Endothelial cell of umbilical vein (primary cell): ENCODE results near the gene KCNQ1OT1. TPM values are rescaled to one million over a fixed set of nuclear protein-coding genes. Genes with fewer than 3 reads are reported as not detected.

Source experiments
- BruUV-seq: library from RNA; stranded (reverse); fragments of 400-500 nt; replicated peaks from 2 replicates; lab custom pipeline; 2021; lab: Mats Ljungman, UMichigan
- CTCF ChIA-PET: fragments of 300-600, 350-600 bp; sonication (Branson Sonifier 250); formaldehyde crosslinking; loops from one replicate; lab custom pipeline; 2021; ENCODE audit warnings: antibody characterized with exemption, inconsistent platforms; lab: Charles Lee
- POLR2A ChIA-PET: fragments of 300-600, 350-600 bp; sonication (Branson Sonifier 250); formaldehyde crosslinking; loops from one replicate; lab custom pipeline; 2021; ENCODE audit warnings: antibody characterized with exemption, inconsistent platforms; lab: Charles Lee
- DNase-seq: peaks from one replicate; pipeline ENCODE4 v3.0.0-alpha.2; 2011; ENCODE audit warnings: low read depth, low spot score
- FAIRE-seq: peaks from 2 replicates; lab custom pipeline; 2011; peaks lifted over from hg19 to GRCh38; lab: Jason Lieb, UNC
- H2AFZ ChIP-seq: 2 replicates; pipeline ENCODE4 v1.6.0; 2012; ENCODE audit warnings: low read depth, low read length, control low read depth, inconsistent platforms
- H3K27ac ChIP-seq: 2 replicates; pipeline ENCODE4 v1.5.1; 2011; ENCODE audit warnings: low read depth, mild to moderate bottlenecking, control low read depth, low read length, moderate library complexity; ENCODE audit not compliant: insufficient read depth
- H3K27me3 ChIP-seq, 2 experiments: 2 replicates each; pipeline versions ENCODE4 v1.6.0 to v1.6.1; 2011; ENCODE audit warnings: low read length in 2 of 2, mixed read lengths in 1 of 2; ENCODE audit not compliant: control insufficient read depth in 2 of 2, insufficient read depth in 2 of 2
- H3K36me3 ChIP-seq, 2 experiments: 2 replicates in 1 of 2; 3 replicates in 1 of 2; pipeline ENCODE4 v1.5.1; 2011; ENCODE audit warnings: low read length in 2 of 2, mild to moderate bottlenecking in 1 of 2, moderate library complexity in 1 of 2; ENCODE audit not compliant: control insufficient read depth in 2 of 2, insufficient read depth in 2 of 2; ENCODE audit errors: extremely low read depth in 1 of 2
- H3K4me1 ChIP-seq: 3 replicates; pipeline ENCODE4 v1.5.1; 2011; ENCODE audit warnings: mild to moderate bottlenecking, low read length; ENCODE audit not compliant: control insufficient read depth, insufficient read depth; ENCODE audit errors: extremely low read depth
- H3K4me2 ChIP-seq: 2 replicates; pipeline ENCODE4 v1.6.1; 2011; ENCODE audit warnings: low read length, control low read depth, mixed read lengths; ENCODE audit not compliant: insufficient read depth
- H3K4me3 ChIP-seq, 3 experiments: fragments of 200-600 bp in 1 of 3; sonication (generic), shearing (Covaris generic) in 1 of 3; replicated peaks in 1 of 3; 2 replicates each; pipeline ENCODE4 v1.5.1; 2011 to 2016; ENCODE audit warnings: control low read depth in 3 of 3, low read length in 3 of 3, mild to moderate bottlenecking in 2 of 3, inconsistent platforms in 1 of 3, low read depth in 1 of 3, moderate library complexity in 1 of 3; ENCODE audit not compliant: insufficient read depth in 1 of 3
- H3K79me2 ChIP-seq: 2 replicates; pipeline ENCODE4 v1.6.0; 2012; ENCODE audit warnings: low read length, inconsistent platforms; ENCODE audit not compliant: control insufficient read depth, insufficient read depth
- H3K9ac ChIP-seq: replicated peaks from 2 replicates; pipeline ENCODE3; 2011; ENCODE audit warnings: low read length, control low read depth; ENCODE audit not compliant: insufficient read depth; ENCODE audit errors: extremely low read depth
- H3K9me1 ChIP-seq: replicated peaks from 3 replicates; pipeline ENCODE4 v1.6.0; 2011; ENCODE audit warnings: mild to moderate bottlenecking, low read length; ENCODE audit not compliant: control insufficient read depth, insufficient read depth; ENCODE audit errors: extremely low read depth
- H3K9me3 ChIP-seq: replicated peaks from 2 replicates; pipeline ENCODE4 v1.5.1; 2012; ENCODE audit warnings: low read length, inconsistent platforms; ENCODE audit not compliant: control insufficient read depth, insufficient read depth
- H4K20me1 ChIP-seq: replicated peaks from 2 replicates; pipeline ENCODE3; 2011; ENCODE audit warnings: mild to moderate bottlenecking, low read length; ENCODE audit not compliant: control insufficient read depth, insufficient read depth; ENCODE audit errors: extremely low read depth
- CTCF ChIP-seq, 2 donors: IDR thresholded peaks; 1 replicate in 1 of 2; 2 replicates in 1 of 2; pipeline ENCODE4 v1.5.1; 2011; ENCODE audit warnings: low read length in 2 of 2, mild to moderate bottlenecking in 2 of 2, moderate library complexity in 2 of 2, control low read depth in 1 of 2, inconsistent platforms in 1 of 2, low read depth in 1 of 2; ENCODE audit not compliant: insufficient read depth in 1 of 2; ENCODE audit errors: extremely low read depth in 1 of 2
- EZH2 ChIP-seq: IDR thresholded peaks from 2 replicates; pipeline ENCODE4 v1.6.1; 2012; ENCODE audit warnings: borderline replicate concordance, low read depth, mild to moderate bottlenecking, moderate library complexity, low read length, inconsistent platforms; ENCODE audit not compliant: severe bottlenecking
- FOS ChIP-seq: IDR thresholded peaks from 2 replicates; pipeline ENCODE4 v1.6.1; 2011; ENCODE audit warnings: mild to moderate bottlenecking, low read length, moderate library complexity, borderline replicate concordance; ENCODE audit not compliant: insufficient read depth
- GATA2 ChIP-seq: IDR thresholded peaks from 2 replicates; pipeline ENCODE4 v1.7.0; 2011; ENCODE audit warnings: low read depth, mild to moderate bottlenecking, moderate library complexity, mixed read lengths, low read length; ENCODE audit not compliant: insufficient read length, insufficient read depth
- JUN ChIP-seq: IDR thresholded peaks from 2 replicates; pipeline ENCODE4 v1.6.1; 2011; ENCODE audit warnings: borderline replicate concordance, low read depth; ENCODE audit not compliant: insufficient read length, insufficient read depth
- MAX ChIP-seq: IDR thresholded peaks from 2 replicates; pipeline ENCODE4 v1.6.1; 2011; ENCODE audit not compliant: insufficient read depth, insufficient read length
- MYC ChIP-seq: IDR thresholded peaks from one replicate; pipeline ENCODE4 v1.6.1; 2011; ENCODE audit warnings: mild to moderate bottlenecking, low read depth, low read length
- POLR2A ChIP-seq: IDR thresholded peaks from 2 replicates; pipeline ENCODE4 v1.6.1; 2012; ENCODE audit warnings: low read depth, mild to moderate bottlenecking, control low read depth, low read length
- POLR2AphosphoS5 ChIP-seq: IDR thresholded peaks from 2 replicates; pipeline ENCODE4 v1.6.1; 2012; ENCODE audit warnings: low read depth, mild to moderate bottlenecking, control low read depth, low read length, moderate library complexity; ENCODE audit not compliant: insufficient read depth
- dilution Hi-C: fragments of 300-500 bp; cut with MboI; formaldehyde crosslinking; loops from one replicate; pipeline ENCODE4 v1.15.0; 2019; ENCODE audit warnings: low sequenced_read_pairs; ENCODE audit not compliant: extremely low pct_ligation_motif_present
- intact Hi-C: fragments of 100-400 bp; cut with micrococcal nuclease; formaldehyde crosslinking; loops from one replicate; pipeline ENCODE4 v1.10.0; 2022
- polyA plus RNA-seq, 4 experiments: library from polyadenylated mRNA; depleted of rRNA in 3 of 4; stranded (reverse) in 3 of 4; unstranded in 1 of 4; fragments of >200 nt; gene quantifications; 2 replicates each; pipeline versions ENCODE4 v1.2.1 to v1.2.3, GENCODE V29; 2011 to 2012; ENCODE audit warnings: missing spikeins in 1 of 4
- total RNA-seq: library from RNA; stranded (reverse); gene quantifications from 2 replicates; pipeline ENCODE4 v1.2.3, GENCODE V29; 2021

KCNQ1OT1 gene
- total and polyA plus RNA-seq, 2 donors (not counting 3 experiments of a cell fraction or from before 2014, with no cell fraction given) = 0.11 to 1.8 TPM

GRCh38 chr11:2706321-2706720, 6.5 kb upstream of the KCNQ1OT1 start:
- ChIA-PET POLR2A (no interaction called here), CTCF (no interaction called here)
- Histone ChIP-seq H3K4me3 (no peak overlapping the region), H3K27ac (no peak overlapping the region), H3K36me3 (no peaks in the 10 kb centered on the region), H3K9me1 (no peaks in the 10 kb centered on the region), H3K9me3 (no peaks in the 10 kb centered on the region), H3K79me2 (no peaks in the 10 kb centered on the region), H3K4me2 (no peak overlapping the region), H2AFZ (no peak overlapping the region), H3K4me1 (no peaks in the 10 kb centered on the region), H4K20me1 (no peaks in the 10 kb centered on the region), H3K27me3 (peaks cover 0 to 2% of the 10 kb centered on the region in 2 experiments), H3K9ac (no peak overlapping the region)
- no TSS peak for BruUV-seq
- TF ChIP-seq GATA2 = no peak
- no peak for TF ChIP-seq POLR2A
- TF ChIP-seq CTCF (IDR thresholded peaks at IDR 0.05; ENCODE audit: extremely low read depth in 1 of 2, insufficient read depth in 1 of 2, low read depth in 1 of 2, low read length in 2 of 2) = no peak
- no peak for TF ChIP-seq EZH2
- TF ChIP-seq MYC = no peak
- TF ChIP-seq JUN = no peak
- no peak for TF ChIP-seq POLR2AphosphoS5
- no peak for TF ChIP-seq MAX
- no peak for TF ChIP-seq FOS
- dilution Hi-C loops (no loop called here), intact Hi-C loops (no loop called here)
- DNase-seq (no peak), FAIRE-seq (no peak)
